ENCODE results near the gene ADAP1.

ADAP1 gene

GRCh38 chr7:930975-931758, 23.3 kb downstream of the ADAP1 start:
- Histone ChIP-seq H3K4me1 (ENCODE audit: insufficient read depth, low read length, severe bottlenecking) (no peaks in the 10 kb centered on the region), H3K36me3 (ENCODE audit: insufficient read depth, low read length) (no peaks in the 10 kb centered on the region), H3F3A (ENCODE audit: insufficient read depth, low read length) (no peaks in the 10 kb centered on the region), H3K9me3 (ENCODE audit: low read length) (no peaks in the 10 kb centered on the region), H3K27ac (ENCODE audit: low read depth, low read length, poor library complexity, severe bottlenecking) (no peak overlapping the region), H3K4me3 (ENCODE audit: low read depth, low read length, poor library complexity, severe bottlenecking) (no peak overlapping the region), H3K9me2 (ENCODE audit: low read depth, low read length) (no peaks in the 10 kb centered on the region), H3K79me2 (ENCODE audit: insufficient read depth, low read length) (no peaks in the 10 kb centered on the region), H3K9ac (ENCODE audit: low read length) (no peak overlapping the region), H3K4me2 (ENCODE audit: low read length) (no peak overlapping the region), H4K20me1 (ENCODE audit: insufficient read depth, low read length) (no peaks in the 10 kb centered on the region), H3K27me3 (ENCODE audit: insufficient read depth, low read length) (no peaks in the 10 kb centered on the region; the same call in 1 of the 2 replicates), H2AFZ (ENCODE audit: low read length) (no peak overlapping the region)
- TF ChIP-seq EZH2 (IDR thresholded peaks at IDR 0.05; ENCODE audit: borderline replicate concordance, low read length) = no peak
- TF ChIP-seq CTCF (IDR thresholded peaks at IDR 0.05; ENCODE audit: low read length) = no peak

GRCh38 chr7:929311-929711, 25.2 kb downstream of the ADAP1 start:
- H3K4me2 ChIP-seq (ENCODE audit: low read length) = no peak overlapping the region
- no peak overlapping the region for H2AFZ ChIP-seq (ENCODE audit: low read length)
- no peak for TF ChIP-seq CTCF (IDR thresholded peaks at IDR 0.05; ENCODE audit: low read length)
- TF ChIP-seq EZH2 (IDR thresholded peaks at IDR 0.05; ENCODE audit: borderline replicate concordance, low read length) = no peak
- no peaks in the 10 kb centered on the region for H3K4me1 ChIP-seq (ENCODE audit: insufficient read depth, low read length, severe bottlenecking)
- no peaks in the 10 kb centered on the region for H4K20me1 ChIP-seq (ENCODE audit: insufficient read depth, low read length)
- no peaks in the 10 kb centered on the region for H3K9me3 ChIP-seq (ENCODE audit: low read length)
- no peak overlapping the region for H3K9ac ChIP-seq (ENCODE audit: low read length)
- no peaks in the 10 kb centered on the region for H3K79me2 ChIP-seq (ENCODE audit: insufficient read depth, low read length)
- no peak overlapping the region for H3K4me3 ChIP-seq (ENCODE audit: low read depth, low read length, poor library complexity, severe bottlenecking)
- no peak overlapping the region for H3K27ac ChIP-seq (ENCODE audit: low read depth, low read length, poor library complexity, severe bottlenecking)
- H3F3A ChIP-seq (ENCODE audit: insufficient read depth, low read length) = no peaks in the 10 kb centered on the region
- peaks cover 3% of the 10 kb centered on the region; the same call in 1 of the 2 replicates for H3K27me3 ChIP-seq (ENCODE audit: insufficient read depth, low read length)
- no peaks in the 10 kb centered on the region for H3K9me2 ChIP-seq (ENCODE audit: low read depth, low read length)
- no peaks in the 10 kb centered on the region for H3K36me3 ChIP-seq (ENCODE audit: insufficient read depth, low read length)

- no peaks in the 10 kb centered on the region for H3K9me2 ChIP-seq (ENCODE audit: low read depth, low read length)
- peaks cover 3% of the 10 kb centered on the region; the same call in 1 of the 2 replicates for H3K27me3 ChIP-seq (ENCODE audit: insufficient read depth, low read length)
- no peaks in the 10 kb centered on the region for H4K20me1 ChIP-seq (ENCODE audit: insufficient read depth, low read length)
- no peak overlapping the region for H3K4me2 ChIP-seq (ENCODE audit: low read length)
- no peaks in the 10 kb centered on the region for H3F3A ChIP-seq (ENCODE audit: insufficient read depth, low read length)
- peaks cover 11% of the 10 kb centered on the region for H3K4me1 ChIP-seq (ENCODE audit: insufficient read depth, low read length, severe bottlenecking)
- no peak overlapping the region for H3K9ac ChIP-seq (ENCODE audit: low read length)
- no peaks in the 10 kb centered on the region for H3K36me3 ChIP-seq (ENCODE audit: insufficient read depth, low read length)
- H3K27ac ChIP-seq (ENCODE audit: low read depth, low read length, poor library complexity, severe bottlenecking) = no peak overlapping the region
- TF ChIP-seq EZH2 (IDR thresholded peaks at IDR 0.05; ENCODE audit: borderline replicate concordance, low read length) (no peak), CTCF (IDR thresholded peaks at IDR 0.05; ENCODE audit: low read length) (no peak)
- H3K4me3 ChIP-seq (ENCODE audit: low read depth, low read length, poor library complexity, severe bottlenecking) = no peak overlapping the region
- no peak overlapping the region for H2AFZ ChIP-seq (ENCODE audit: low read length)
- no peaks in the 10 kb centered on the region for H3K79me2 ChIP-seq (ENCODE audit: insufficient read depth, low read length)
- H3K9me3 ChIP-seq (ENCODE audit: low read length) = no peaks in the 10 kb centered on the region
Measured at GRCh38 chr7:927031-927671, 27.3 kb downstream of the ADAP1 start.
